Neural progenitor cell (in vitro differentiated cells): ENCODE data around the gene RELN. TPM values are rescaled to one million over a fixed set of nuclear protein-coding genes. Genes with fewer than 3 reads are reported as not detected.

Source experiments
- DNase-seq: peaks from one replicate; pipeline ENCODE4 v3.0.0-alpha.2; 2016; ENCODE audit warnings: low spot score
- H2AFZ ChIP-seq: fragments of 200-600 bp; sonication (generic); replicated peaks from 2 replicates; pipeline ENCODE4 v1.6.1; 2016; ENCODE audit warnings: antibody characterized with exemption
- H3F3A ChIP-seq: fragments of 200-600 bp; sonication (generic); 2 replicates; pipeline ENCODE4 v1.6.1; 2016; ENCODE audit warnings: antibody characterized with exemption, low read depth
- H3K27ac ChIP-seq: fragments of 200-600 bp; sonication (generic); 2 replicates; pipeline ENCODE4 v1.5.1; 2016; ENCODE audit warnings: mild to moderate bottlenecking
- H3K27me3 ChIP-seq: fragments of 200-600 bp; sonication (generic); 2 replicates; pipeline ENCODE4 v1.6.1; 2016; ENCODE audit warnings: mild to moderate bottlenecking, moderate library complexity
- H3K36me3 ChIP-seq: fragments of 200-600 bp; sonication (generic); 2 replicates; pipeline ENCODE4 v1.5.1; 2016
- H3K4me1 ChIP-seq: fragments of 200-600 bp; sonication (generic); 2 replicates; pipeline ENCODE4 v1.6.1; 2016; ENCODE audit warnings: mixed run types
- H3K4me2 ChIP-seq: fragments of 200-600 bp; sonication (generic); 2 replicates; pipeline ENCODE4 v1.6.1; 2016
- H3K4me3 ChIP-seq: fragments of 200-600 bp; sonication (generic); 2 replicates; pipeline ENCODE4 v1.5.1; 2016
- H3K79me2 ChIP-seq: fragments of 200-600 bp; sonication (generic); 2 replicates; pipeline ENCODE4 v1.6.1; 2016; ENCODE audit warnings: low read depth
- H3K9ac ChIP-seq: fragments of 200-600 bp; sonication (generic); 2 replicates; pipeline ENCODE4 v1.6.1; 2016
- H3K9me3 ChIP-seq: fragments of 200-600 bp; sonication (generic); 2 replicates; pipeline ENCODE4 v1.5.1; 2016; ENCODE audit warnings: low read depth
- H4K20me1 ChIP-seq: fragments of 200-600 bp; sonication (generic); 2 replicates; pipeline ENCODE4 v1.6.1; 2016; ENCODE audit warnings: low read depth
- H3K27ac Mint-ChIP-seq: 3 replicates; pipeline ENCODE4 v1.8.0; 2021; ENCODE audit warnings: mixed read lengths
- H3K27me3 Mint-ChIP-seq: 2 replicates; pipeline ENCODE4 v1.8.0; 2022; ENCODE audit warnings: low read depth, mild to moderate bottlenecking, inconsistent platforms, moderate library complexity, mixed read lengths; ENCODE audit not compliant: insufficient read depth
- H3K36me3 Mint-ChIP-seq: 3 replicates; pipeline ENCODE4 v1.8.0; 2021; ENCODE audit warnings: mixed read lengths
- H3K4me1 Mint-ChIP-seq: 3 replicates; pipeline ENCODE4 v1.8.0; 2021; ENCODE audit warnings: mixed read lengths
- H3K4me3 Mint-ChIP-seq: 3 replicates; pipeline ENCODE4 v1.8.0; 2021; ENCODE audit warnings: mild to moderate bottlenecking, moderate library complexity, mixed read lengths
- H3K9me3 Mint-ChIP-seq: 3 replicates; pipeline ENCODE4 v1.8.0; 2020; ENCODE audit warnings: mixed read lengths
- CTCF ChIP-seq: fragments of 200-600 bp; sonication (generic); IDR thresholded peaks from 2 replicates; pipeline ENCODE4 v1.5.1; 2017; ENCODE audit warnings: antibody characterized with exemption, mild to moderate bottlenecking
- EZH2 ChIP-seq: fragments of 200-600 bp; sonication (generic); IDR thresholded peaks from 2 replicates; pipeline ENCODE4 v1.6.1; 2017; ENCODE audit warnings: antibody characterized with exemption, mild to moderate bottlenecking, moderate library complexity
- EZH2phosphoT487 ChIP-seq: fragments of 200-600 bp; sonication (generic); IDR thresholded peaks from 2 replicates; pipeline ENCODE4 v1.6.1; 2017; ENCODE audit warnings: antibody characterized with exemption
- total RNA-seq: library from RNA; depleted of rRNA; stranded (reverse); fragments of >200 nt; gene quantifications from 2 replicates; pipeline ENCODE4 v1.2.3, GENCODE V29; 2015; ENCODE audit warnings: low replicate concordance

The RELN gene
- total RNA-seq, 1 donor from 2014 or later = 0.02 TPM

- DNase-seq = no peak
- Mint-ChIP-seq H3K4me1 (peaks cover 23% of the 10 kb centered on the region), H3K27ac (no peak overlapping the region), H3K27me3 (peaks cover 2% of the 10 kb centered on the region), H3K9me3 (no peaks in the 10 kb centered on the region), H3K36me3 (no peaks in the 10 kb centered on the region), H3K4me3 (no peak overlapping the region)
- Histone ChIP-seq H4K20me1 (no peaks in the 10 kb centered on the region), H3K4me3 (no peak overlapping the region), H3K9me3 (no peaks in the 10 kb centered on the region), H2AFZ (no peak overlapping the region), H3K9ac (no peak overlapping the region), H3K79me2 (no peaks in the 10 kb centered on the region), H3F3A (no peaks in the 10 kb centered on the region), H3K4me1 (no peaks in the 10 kb centered on the region), H3K27ac (no peak overlapping the region), H3K4me2 (no peak overlapping the region), H3K36me3 (no peaks in the 10 kb centered on the region), H3K27me3 (peaks cover 3% of the 10 kb centered on the region)
- no peak for TF ChIP-seq EZH2
- no peak for TF ChIP-seq CTCF
- no peak for TF ChIP-seq EZH2phosphoT487
Observed at GRCh38 chr7:103469095-103469948, 520.1 kb downstream of the RELN start.

GRCh38 chr7:103466814-103467213 is 522.6 kb downstream of the RELN start:
- peaks cover 12% of the 10 kb centered on the region for H3K4me1 Mint-ChIP-seq
- TF ChIP-seq CTCF (no peak), EZH2 (no peak), EZH2phosphoT487 (no peak)
- DNase-seq = no peak

GRCh38 chr7:103462358-103462757 is 527.1 kb downstream of the RELN start:
- no peak overlapping the region for H3K4me2 ChIP-seq
- no peaks in the 10 kb centered on the region for H3K27me3 ChIP-seq
- H3K79me2 ChIP-seq = no peaks in the 10 kb centered on the region
- no peaks in the 10 kb centered on the region for H3K9me3 ChIP-seq
- Mint-ChIP-seq H3K27me3 (no peaks in the 10 kb centered on the region), H3K4me1 (peaks cover 5% of the 10 kb centered on the region), H3K36me3 (no peaks in the 10 kb centered on the region), H3K9me3 (peaks cover 6% of the 10 kb centered on the region), H3K4me3 (no peak overlapping the region), H3K27ac (no peak overlapping the region)
- TF ChIP-seq CTCF (no peak), EZH2phosphoT487 (no peak), EZH2 (no peak)
- H3K4me1 ChIP-seq = no peaks in the 10 kb centered on the region
- no peak overlapping the region for H2AFZ ChIP-seq
- no peaks in the 10 kb centered on the region for H3F3A ChIP-seq
- DNase-seq = no peak
- H3K36me3 ChIP-seq = no peaks in the 10 kb centered on the region
- no peak overlapping the region for H3K4me3 ChIP-seq
- no peak overlapping the region for H3K27ac ChIP-seq
- H4K20me1 ChIP-seq = no peaks in the 10 kb centered on the region
- no peak overlapping the region for H3K9ac ChIP-seq

More at GRCh38 chr7:103466814-103467213, 522.6 kb downstream of the RELN start:
- Histone ChIP-seq H3K9me3 (no peaks in the 10 kb centered on the region), H3K27ac (no peak overlapping the region), H3F3A (no peaks in the 10 kb centered on the region), H3K36me3 (no peaks in the 10 kb centered on the region), H3K79me2 (no peaks in the 10 kb centered on the region), H3K4me2 (no peak overlapping the region), H4K20me1 (no peaks in the 10 kb centered on the region), H3K9ac (no peak overlapping the region), H2AFZ (no peak overlapping the region), H3K4me1 (no peaks in the 10 kb centered on the region), H3K4me3 (no peak overlapping the region), H3K27me3 (no peaks in the 10 kb centered on the region)
- no peak overlapping the region for H3K27ac Mint-ChIP-seq
- no peaks in the 10 kb centered on the region for H3K36me3 Mint-ChIP-seq
- H3K4me3 Mint-ChIP-seq = no peak overlapping the region
- peaks cover 2% of the 10 kb centered on the region for H3K27me3 Mint-ChIP-seq
- no peaks in the 10 kb centered on the region for H3K9me3 Mint-ChIP-seq
